ENCODE results near the gene GLIPR1. TPM values are rescaled to one million over a fixed set of nuclear protein-coding genes. Genes with fewer than 3 reads are reported as not detected.
"Not testable (repeated sequence)": the region's sequence is repeated elsewhere in the genome, so short reads cannot be mapped to it uniquely, and the experiment has no call there.

Gene GLIPR1
- total and polyA plus RNA-seq, 8 donors, result 0.68 to 19.1 (median 1.1) TPM

DNA sequence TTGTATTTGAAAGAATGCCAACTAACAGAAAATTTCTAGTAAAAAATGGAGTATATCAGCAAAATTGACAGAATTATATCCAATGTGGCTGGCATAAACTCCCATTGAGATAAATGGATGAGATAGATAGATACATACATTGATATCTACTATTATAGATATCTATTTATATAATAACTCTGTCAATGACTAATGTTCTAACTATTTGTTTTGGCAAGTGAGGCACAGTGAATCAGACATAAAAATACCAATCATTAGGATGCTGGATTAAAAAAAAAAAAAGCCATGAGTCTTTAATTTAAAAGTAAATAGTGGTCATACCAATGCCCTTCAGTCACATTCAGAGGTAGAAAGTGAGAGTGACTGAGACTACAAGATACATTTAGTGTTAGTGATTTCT is 33.7 kb upstream of the GLIPR1 start:
- H3K4me3 ChIP-seq, result no peak overlapping the region
- DNase-seq, result no peak
- H3K9me3 ChIP-seq, result no peaks in the 10 kb centered on the region
- intact Hi-C loops (cut with DNase I), result no loop called here
- ATAC-seq, result no peak
- H3K36me3 ChIP-seq, result no peaks in the 10 kb centered on the region
- no peaks in the 10 kb centered on the region for H3K4me1 ChIP-seq
- FAIRE-seq, result no peak
- H3K27ac ChIP-seq, result no peak overlapping the region
- H3K27me3 ChIP-seq, result no peaks in the 10 kb centered on the region
- TF ChIP-seq, protein P1, sequence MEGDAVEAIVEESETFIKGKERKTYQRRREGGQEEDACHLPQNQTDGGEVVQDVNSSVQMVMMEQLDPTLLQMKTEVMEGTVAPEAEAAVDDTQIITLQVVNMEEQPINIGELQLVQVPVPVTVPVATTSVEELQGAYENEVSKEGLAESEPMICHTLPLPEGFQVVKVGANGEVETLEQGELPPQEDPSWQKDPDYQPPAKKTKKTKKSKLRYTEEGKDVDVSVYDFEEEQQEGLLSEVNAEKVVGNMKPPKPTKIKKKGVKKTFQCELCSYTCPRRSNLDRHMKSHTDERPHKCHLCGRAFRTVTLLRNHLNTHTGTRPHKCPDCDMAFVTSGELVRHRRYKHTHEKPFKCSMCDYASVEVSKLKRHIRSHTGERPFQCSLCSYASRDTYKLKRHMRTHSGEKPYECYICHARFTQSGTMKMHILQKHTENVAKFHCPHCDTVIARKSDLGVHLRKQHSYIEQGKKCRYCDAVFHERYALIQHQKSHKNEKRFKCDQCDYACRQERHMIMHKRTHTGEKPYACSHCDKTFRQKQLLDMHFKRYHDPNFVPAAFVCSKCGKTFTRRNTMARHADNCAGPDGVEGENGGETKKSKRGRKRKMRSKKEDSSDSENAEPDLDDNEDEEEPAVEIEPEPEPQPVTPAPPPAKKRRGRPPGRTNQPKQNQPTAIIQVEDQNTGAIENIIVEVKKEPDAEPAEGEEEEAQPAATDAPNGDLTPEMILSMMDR (IDR thresholded peaks at IDR 0.05), result no peak

DNA sequence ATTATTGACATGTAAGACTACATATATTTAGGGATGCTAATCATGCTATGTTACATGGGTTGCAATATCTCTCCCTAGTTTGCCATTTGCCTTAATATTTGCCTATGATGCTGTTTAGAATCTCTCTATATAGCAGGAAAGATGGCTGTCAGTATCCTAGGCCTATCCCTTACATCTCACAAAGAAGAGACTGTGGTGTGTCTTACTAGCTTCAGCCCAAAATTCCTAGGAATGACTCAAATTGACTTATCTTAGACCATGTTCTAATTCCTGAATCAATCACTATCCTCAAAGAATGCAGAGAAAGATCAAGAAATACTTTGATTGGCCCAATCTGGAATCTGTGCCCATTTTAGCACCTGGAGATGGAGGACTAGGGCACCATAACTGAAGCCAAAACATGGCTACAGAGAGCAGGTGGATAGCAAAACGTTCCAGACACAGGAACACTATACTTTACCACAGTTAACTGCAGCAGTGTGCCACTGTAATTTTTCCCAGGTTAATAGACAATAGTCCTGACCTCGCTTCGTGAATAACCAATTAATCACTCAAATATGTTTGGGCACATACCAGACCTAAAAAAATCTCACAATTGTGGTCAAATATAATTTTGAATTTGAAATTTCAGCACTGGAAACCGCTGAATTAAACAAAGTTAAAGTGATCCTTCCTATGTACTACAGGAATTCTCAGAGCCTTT is 32.7 kb upstream of the GLIPR1 start:
- TF ChIP-seq, protein P1 (IDR thresholded peaks at IDR 0.05), result no peak
- ATAC-seq (no peak), FAIRE-seq (no peak), DNase-seq (no peak)
- Histone ChIP-seq H3K4me1 (no peaks in the 10 kb centered on the region), H3K4me3 (no peak overlapping the region), H3K9me3 (no peaks in the 10 kb centered on the region), H3K27ac (no peak overlapping the region), H3K36me3 (no peaks in the 10 kb centered on the region), H3K27me3 (no peaks in the 10 kb centered on the region)
- intact Hi-C loops (cut with DNase I), result no loop called here
- 33 to 35% methylated on average over 4 of the region's 4 CpGs for WGBS, 2 donors

DNA sequence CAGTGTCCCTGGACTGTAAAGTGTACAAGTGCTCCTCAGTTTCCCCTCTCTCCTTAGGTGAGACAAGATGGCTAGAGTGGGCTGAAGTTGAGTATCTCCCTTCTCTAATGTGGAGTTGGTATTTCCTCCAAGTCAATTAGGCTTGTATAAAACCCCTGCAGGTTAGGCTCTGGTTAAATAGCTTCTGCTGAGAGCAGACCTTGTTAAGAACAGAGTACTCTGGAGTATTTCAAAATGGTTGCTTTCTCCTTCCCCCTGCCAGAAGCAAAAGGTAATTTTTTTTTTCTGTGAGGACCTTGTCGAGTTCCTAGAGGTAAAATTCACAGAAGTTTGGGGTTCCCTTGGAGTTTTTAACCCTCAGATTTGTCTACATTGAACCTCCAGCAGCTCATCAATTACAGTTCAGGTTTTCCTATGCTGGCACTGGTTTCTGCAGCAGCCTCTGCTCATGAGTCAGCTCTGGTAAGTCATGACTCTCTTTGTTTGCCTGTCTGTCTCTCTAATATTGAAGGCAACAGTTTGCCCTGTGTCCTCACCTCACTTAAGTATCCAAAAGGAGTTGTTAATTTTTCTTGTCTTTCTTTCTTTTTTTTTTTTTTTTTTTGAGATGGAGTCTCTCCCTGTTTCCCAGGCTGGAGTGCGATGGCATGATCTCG is 27.8 kb upstream of the GLIPR1 start:
- FAIRE-seq (no peak), DNase-seq (no peak), ATAC-seq (no peak)
- no peak overlapping the region for H3K27ac ChIP-seq
- H3K27me3 ChIP-seq, result no peaks in the 10 kb centered on the region
- no peak overlapping the region for H3K4me3 ChIP-seq
- no peaks in the 10 kb centered on the region for H3K4me1 ChIP-seq
- H3K36me3 ChIP-seq, result no peaks in the 10 kb centered on the region
- intact Hi-C loops (cut with DNase I), result no loop called here
- 72 to 78% methylated on average over 3 of the region's 3 CpGs for WGBS, 2 donors
- TF ChIP-seq, protein P1 (IDR thresholded peaks at IDR 0.05), result no peak
- H3K9me3 ChIP-seq, result no peaks in the 10 kb centered on the region

DNA sequence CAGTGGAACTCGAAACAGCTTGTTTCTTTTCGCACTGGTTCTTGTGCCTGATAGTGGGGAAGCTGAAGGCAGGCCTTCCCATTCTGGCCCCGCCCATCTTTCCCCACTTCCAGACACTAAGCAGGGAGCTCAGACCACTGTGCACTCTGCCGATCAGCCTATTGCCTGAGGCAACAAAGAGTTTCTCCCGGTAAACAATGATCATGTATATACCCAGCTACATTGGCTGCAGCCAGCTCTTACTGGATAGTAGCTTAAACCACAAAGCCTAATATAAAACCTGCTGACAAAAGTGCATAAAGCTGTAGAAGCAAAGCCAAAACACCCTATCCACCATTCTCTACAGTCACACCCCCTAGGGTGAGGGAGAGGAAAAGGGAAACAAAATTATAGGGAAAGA is 24.7 kb upstream of the GLIPR1 start:
- peak in 1 of 4 donors; percentile 58 for ATAC-seq
- Histone ChIP-seq H3K27ac (no peak overlapping the region), H3K9me3 (no peaks in the 10 kb centered on the region), H3K27me3 (no peaks in the 10 kb centered on the region), H3K4me1 (no peaks in the 10 kb centered on the region), H3K36me3 (no peaks in the 10 kb centered on the region), H3K4me3 (no peak overlapping the region)
- 69 to 79% methylated on average over 5 of the region's 5 CpGs for WGBS, 2 donors
- DNase-seq, result no peak
- intact Hi-C loops (cut with DNase I), result no loop called here
- FAIRE-seq, result no peak
- TF ChIP-seq, protein P1 (IDR thresholded peaks at IDR 0.05), result no peak

DNA sequence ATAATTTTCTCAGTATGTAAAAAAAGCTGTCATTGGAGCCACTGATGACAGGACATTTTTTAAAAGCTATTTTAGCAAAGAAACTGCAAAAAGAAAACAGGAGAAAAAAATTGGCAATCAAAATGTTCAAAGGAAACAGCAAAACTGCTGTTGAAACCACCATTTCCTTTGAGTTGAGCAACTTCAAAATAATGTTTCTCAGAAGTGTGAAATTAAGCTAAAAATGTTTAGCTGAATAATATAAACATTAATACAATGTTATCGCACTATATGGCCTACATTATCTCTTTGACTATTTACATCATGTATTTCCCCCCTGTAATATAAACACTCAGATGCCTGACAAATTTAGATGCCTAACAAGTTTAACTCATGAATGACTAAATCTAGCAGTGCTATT is 23.4 kb upstream of the GLIPR1 start:
- Histone ChIP-seq H3K36me3 (no peaks in the 10 kb centered on the region), H3K27me3 (no peaks in the 10 kb centered on the region), H3K27ac (no peak overlapping the region), H3K9me3 (no peaks in the 10 kb centered on the region), H3K4me1 (no peaks in the 10 kb centered on the region), H3K4me3 (no peak overlapping the region)
- TF ChIP-seq, protein P1 (IDR thresholded peaks at IDR 0.05), result no peak
- DNase-seq, result no peak
- ATAC-seq, result no peak
- intact Hi-C loops (cut with DNase I), result no loop called here
- WGBS, 2 donors, result 83 to 85% methylated on average over 1 of the region's 1 CpG
- FAIRE-seq, result no peak

DNA sequence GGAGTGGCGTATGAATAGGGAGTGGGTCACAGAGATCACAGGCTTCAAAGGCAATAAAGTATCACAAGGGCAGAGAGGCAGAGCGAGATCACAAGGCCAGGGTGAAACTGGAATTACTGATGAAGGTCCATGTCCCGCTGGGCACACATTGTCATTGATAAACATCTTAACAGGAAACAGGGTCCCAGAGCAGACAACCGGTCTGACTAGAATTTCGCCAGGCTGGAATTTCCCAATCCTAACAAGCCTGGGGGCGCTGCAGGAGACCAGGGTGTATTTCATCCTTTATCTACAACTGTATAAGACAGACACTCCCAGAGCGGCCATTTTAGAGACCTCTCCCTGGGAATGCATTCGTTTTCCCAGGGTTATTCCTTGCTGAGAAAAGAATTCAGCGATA is 22.7 kb upstream of the GLIPR1 start:
- not testable (repeated sequence) for FAIRE-seq, DNase-seq
- 66 to 68% methylated on average over 9 of the region's 9 CpGs for WGBS, 2 donors

More for the DNA sequence above, 22.7 kb upstream of the GLIPR1 start:
- H3K9me3 ChIP-seq; H3K36me3 ChIP-seq; ATAC-seq; H3K27me3 ChIP-seq; H3K4me3 ChIP-seq; intact Hi-C loops (cut with DNase I); H3K27ac ChIP-seq; H3K4me1 ChIP-seq: not testable (repeated sequence)
